GM12891 (cell line): Measurements from ENCODE around the gene KIAA1328.

ENCODE experiments used
- POLR2A ChIP-seq: IDR thresholded peaks from 2 replicates; pipeline ENCODE4 v1.6.1; 2011; ENCODE audit warnings: low read depth, low read length, control low read depth
- POLR2AphosphoS5 ChIP-seq: IDR thresholded peaks from 2 replicates; pipeline ENCODE4 v1.6.1; 2011; ENCODE audit warnings: low read depth, low read length, control low read depth
- SPI1 ChIP-seq: IDR thresholded peaks from 2 replicates; pipeline ENCODE4 v1.6.1; 2011; ENCODE audit warnings: low read depth, low read length, control low read depth
- TAF1 ChIP-seq: IDR thresholded peaks from 2 replicates; pipeline ENCODE4 v1.6.1; 2011; ENCODE audit warnings: low read depth, low read length, control low read depth

DNA sequence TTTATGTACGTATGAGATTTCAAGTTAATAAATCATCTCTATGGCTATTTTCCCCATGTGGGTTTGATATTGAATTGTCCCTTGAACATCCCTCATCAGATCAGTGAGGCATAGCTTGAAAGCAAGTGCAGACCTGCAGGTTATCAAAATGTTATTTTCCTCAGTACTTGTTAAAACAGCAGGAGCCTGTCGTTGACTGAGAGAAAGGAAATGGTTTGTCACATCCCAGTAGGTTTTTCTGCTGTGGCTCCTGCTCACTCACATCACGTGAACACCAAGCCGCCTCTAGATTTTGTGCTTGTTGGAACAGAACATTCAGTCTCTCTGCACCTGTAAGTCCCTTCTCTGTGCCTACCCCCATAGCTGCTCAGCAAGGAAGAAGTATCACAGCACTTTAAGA, 396.4 kb downstream of the KIAA1328 start:
- TF ChIP-seq POLR2A (no peak), POLR2AphosphoS5 (no peak), TAF1 (no peak), SPI1 (no peak)
